ENCODE data around the gene PSMF1. TPM values are rescaled to one million over a fixed set of nuclear protein-coding genes. Genes with fewer than 3 reads are reported as not detected.

PSMF1 gene
- total RNA-seq, 1 experiment from 2014 or later, result 166 TPM

DNA sequence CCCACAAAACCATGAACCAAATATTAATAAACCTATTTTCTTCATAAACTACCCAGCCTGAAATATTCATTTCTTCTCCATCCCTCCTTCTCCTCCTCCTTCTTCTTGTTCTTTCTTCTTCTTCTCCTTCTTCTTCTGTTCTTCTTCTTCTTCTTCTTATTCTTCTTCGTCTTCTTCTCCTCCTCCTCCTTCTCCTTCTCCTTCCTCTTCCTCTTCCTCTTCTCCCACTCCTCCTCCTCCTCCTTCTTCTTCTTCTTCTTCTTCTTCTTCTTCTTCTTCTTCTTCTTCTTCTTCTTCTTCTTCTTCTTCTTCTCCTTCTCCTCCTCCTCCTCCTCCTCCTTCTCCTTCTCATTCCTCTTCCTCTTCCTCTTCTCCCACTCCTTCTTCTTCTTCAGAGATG, 71.4 kb downstream of the PSMF1 start:
- no peaks in the 10 kb centered on the region for H3K9me2 ChIP-seq (ENCODE audit: insufficient read depth)
- H3K4me2 ChIP-seq, result no peak overlapping the region
- no TSS peak for BruUV-seq (replicated peaks)
- no peaks in the 10 kb centered on the region for H4K20me1 ChIP-seq (ENCODE audit: insufficient read depth)
- peaks cover 33% of the 10 kb centered on the region for H3K27me3 ChIP-seq (ENCODE audit: insufficient read depth, low read depth)
- H3F3A ChIP-seq (ENCODE audit: insufficient read depth, low read depth), result no peaks in the 10 kb centered on the region
- H3K36me3 ChIP-seq (ENCODE audit: low read depth), result no peaks in the 10 kb centered on the region
- H3K4me1 ChIP-seq (replicated peaks; ENCODE audit: insufficient read depth), result no peaks in the 10 kb centered on the region
- H3K9me3 ChIP-seq (ENCODE audit: insufficient read depth, low read depth), result no peaks in the 10 kb centered on the region
- intact Hi-C loops (cut with micrococcal nuclease; ENCODE audit: unreplicated experiment), result no loop called here
- no peak overlapping the region for H3K4me3 ChIP-seq
- H2AFZ ChIP-seq, result no peak overlapping the region
- no peak for DNase-seq
- H3K79me2 ChIP-seq (ENCODE audit: low read depth), result no peaks in the 10 kb centered on the region
- ChIA-PET CTCF (no interaction called here), POLR2A (ENCODE audit: unreplicated experiment) (interaction anchor here (0.7 kb wide), 1 partner anchor 559 kb away, joined by 22 read pairs; no protein-coding TSS in a partner anchor)
- no peak overlapping the region for H3K27ac ChIP-seq
- TF ChIP-seq, protein P1, sequence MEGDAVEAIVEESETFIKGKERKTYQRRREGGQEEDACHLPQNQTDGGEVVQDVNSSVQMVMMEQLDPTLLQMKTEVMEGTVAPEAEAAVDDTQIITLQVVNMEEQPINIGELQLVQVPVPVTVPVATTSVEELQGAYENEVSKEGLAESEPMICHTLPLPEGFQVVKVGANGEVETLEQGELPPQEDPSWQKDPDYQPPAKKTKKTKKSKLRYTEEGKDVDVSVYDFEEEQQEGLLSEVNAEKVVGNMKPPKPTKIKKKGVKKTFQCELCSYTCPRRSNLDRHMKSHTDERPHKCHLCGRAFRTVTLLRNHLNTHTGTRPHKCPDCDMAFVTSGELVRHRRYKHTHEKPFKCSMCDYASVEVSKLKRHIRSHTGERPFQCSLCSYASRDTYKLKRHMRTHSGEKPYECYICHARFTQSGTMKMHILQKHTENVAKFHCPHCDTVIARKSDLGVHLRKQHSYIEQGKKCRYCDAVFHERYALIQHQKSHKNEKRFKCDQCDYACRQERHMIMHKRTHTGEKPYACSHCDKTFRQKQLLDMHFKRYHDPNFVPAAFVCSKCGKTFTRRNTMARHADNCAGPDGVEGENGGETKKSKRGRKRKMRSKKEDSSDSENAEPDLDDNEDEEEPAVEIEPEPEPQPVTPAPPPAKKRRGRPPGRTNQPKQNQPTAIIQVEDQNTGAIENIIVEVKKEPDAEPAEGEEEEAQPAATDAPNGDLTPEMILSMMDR (conservative IDR thresholded peaks at IDR 0.05), result no peak
- no peak for TF ChIP-seq EZH2 (IDR thresholded peaks at IDR 0.05; ENCODE audit: low read depth)

DNA sequence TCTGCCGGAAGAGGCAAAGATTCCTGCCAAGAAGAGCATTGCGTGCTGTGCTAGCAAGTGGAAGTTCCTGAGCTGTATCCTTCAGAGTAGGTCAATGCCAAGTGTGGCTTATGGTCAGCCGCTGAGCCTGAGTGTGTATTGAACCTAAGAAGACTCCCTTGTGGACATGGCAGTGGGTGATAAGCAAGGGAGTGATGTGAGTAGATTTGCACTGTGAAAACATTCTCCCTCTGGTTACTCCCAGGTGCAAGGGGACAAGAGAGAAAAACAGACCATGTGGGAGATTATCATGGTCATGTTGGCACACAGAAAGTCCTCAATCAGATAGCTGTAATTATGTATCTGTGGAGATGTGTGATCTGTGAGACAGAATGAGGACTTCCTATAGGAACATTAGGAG, 72.4 kb downstream of the PSMF1 start:
- ChIA-PET CTCF (no interaction called here), POLR2A (ENCODE audit: unreplicated experiment) (no interaction called here)
- Histone ChIP-seq H4K20me1 (ENCODE audit: insufficient read depth) (no peaks in the 10 kb centered on the region), H3K36me3 (ENCODE audit: low read depth) (no peaks in the 10 kb centered on the region), H2AFZ (no peak overlapping the region), H3K4me1 (replicated peaks; ENCODE audit: insufficient read depth) (no peaks in the 10 kb centered on the region), H3F3A (ENCODE audit: insufficient read depth, low read depth) (no peaks in the 10 kb centered on the region), H3K27ac (no peak overlapping the region), H3K4me2 (no peak overlapping the region), H3K27me3 (ENCODE audit: insufficient read depth, low read depth) (peaks cover 33% of the 10 kb centered on the region), H3K79me2 (ENCODE audit: low read depth) (no peaks in the 10 kb centered on the region), H3K4me3 (no peak overlapping the region), H3K9me3 (ENCODE audit: insufficient read depth, low read depth) (no peaks in the 10 kb centered on the region), H3K9me2 (ENCODE audit: insufficient read depth) (no peaks in the 10 kb centered on the region)
- TF ChIP-seq, protein P1 (conservative IDR thresholded peaks at IDR 0.05), result no peak
- TF ChIP-seq EZH2 (IDR thresholded peaks at IDR 0.05; ENCODE audit: low read depth), result no peak
- no peak for DNase-seq
- intact Hi-C loops (cut with micrococcal nuclease; ENCODE audit: unreplicated experiment), result no loop called here
- BruUV-seq (replicated peaks), result no TSS peak

DNA sequence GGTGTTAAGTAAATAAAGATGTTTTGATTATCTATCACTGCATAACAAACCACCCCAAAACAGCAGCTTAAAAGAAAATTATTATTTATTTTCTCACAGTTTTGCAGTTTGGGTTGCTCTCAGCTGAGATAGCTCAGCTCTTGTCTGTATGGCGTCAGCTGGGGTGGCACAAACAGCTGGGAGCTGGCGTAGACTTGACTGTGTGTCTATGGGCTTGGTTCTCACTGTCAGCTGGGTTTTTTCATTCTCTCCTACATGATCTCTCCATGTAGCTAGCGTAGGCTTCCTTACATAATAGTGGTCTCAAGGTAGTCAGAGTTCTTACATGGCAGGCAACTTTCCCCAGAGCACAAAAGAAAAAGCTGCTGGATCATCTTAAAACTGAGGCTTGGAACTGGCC, 72.9 kb downstream of the PSMF1 start:
- H3K79me2 ChIP-seq (ENCODE audit: low read depth), result no peaks in the 10 kb centered on the region
- H3K27me3 ChIP-seq (ENCODE audit: insufficient read depth, low read depth), result peaks cover 35% of the 10 kb centered on the region
- no peak overlapping the region for H2AFZ ChIP-seq
- H3K4me2 ChIP-seq, result no peak overlapping the region
- DNase-seq, result no peak
- TF ChIP-seq, protein P1 (conservative IDR thresholded peaks at IDR 0.05), result no peak
- TF ChIP-seq EZH2 (IDR thresholded peaks at IDR 0.05; ENCODE audit: low read depth), result no peak
- CTCF ChIA-PET, result no interaction called here
- no peak overlapping the region for H3K4me3 ChIP-seq
- no peaks in the 10 kb centered on the region for H3K36me3 ChIP-seq (ENCODE audit: low read depth)
- H3K27ac ChIP-seq, result no peak overlapping the region
- BruUV-seq (replicated peaks), result no TSS peak
- no peaks in the 10 kb centered on the region for H3K9me2 ChIP-seq (ENCODE audit: insufficient read depth)
- POLR2A ChIA-PET (ENCODE audit: unreplicated experiment), result no interaction called here
- H3K9me3 ChIP-seq (ENCODE audit: insufficient read depth, low read depth), result no peaks in the 10 kb centered on the region
- H3F3A ChIP-seq (ENCODE audit: insufficient read depth, low read depth), result no peaks in the 10 kb centered on the region
- no peaks in the 10 kb centered on the region for H3K4me1 ChIP-seq (replicated peaks; ENCODE audit: insufficient read depth)
- no peaks in the 10 kb centered on the region for H4K20me1 ChIP-seq (ENCODE audit: insufficient read depth)
- intact Hi-C loops (cut with micrococcal nuclease; ENCODE audit: unreplicated experiment), result no loop called here

Measured in PC-9 (cell line).